HG03520 (cell line): Measurements from ENCODE around the gene CELSR1.
"Not testable (repeated sequence)": the region's sequence is repeated elsewhere in the genome, so short reads cannot be mapped to it uniquely, and the experiment has no call there.

Source experiments
- ATAC-seq: cut with Tn5 transposase; IDR thresholded peaks from one replicate; pipeline ENCODE4 v1.9.1; 2021; ENCODE audit warnings: mild to moderate bottlenecking, moderate library complexity; ENCODE audit not compliant: unreplicated experiment

CELSR1 gene

DNA sequence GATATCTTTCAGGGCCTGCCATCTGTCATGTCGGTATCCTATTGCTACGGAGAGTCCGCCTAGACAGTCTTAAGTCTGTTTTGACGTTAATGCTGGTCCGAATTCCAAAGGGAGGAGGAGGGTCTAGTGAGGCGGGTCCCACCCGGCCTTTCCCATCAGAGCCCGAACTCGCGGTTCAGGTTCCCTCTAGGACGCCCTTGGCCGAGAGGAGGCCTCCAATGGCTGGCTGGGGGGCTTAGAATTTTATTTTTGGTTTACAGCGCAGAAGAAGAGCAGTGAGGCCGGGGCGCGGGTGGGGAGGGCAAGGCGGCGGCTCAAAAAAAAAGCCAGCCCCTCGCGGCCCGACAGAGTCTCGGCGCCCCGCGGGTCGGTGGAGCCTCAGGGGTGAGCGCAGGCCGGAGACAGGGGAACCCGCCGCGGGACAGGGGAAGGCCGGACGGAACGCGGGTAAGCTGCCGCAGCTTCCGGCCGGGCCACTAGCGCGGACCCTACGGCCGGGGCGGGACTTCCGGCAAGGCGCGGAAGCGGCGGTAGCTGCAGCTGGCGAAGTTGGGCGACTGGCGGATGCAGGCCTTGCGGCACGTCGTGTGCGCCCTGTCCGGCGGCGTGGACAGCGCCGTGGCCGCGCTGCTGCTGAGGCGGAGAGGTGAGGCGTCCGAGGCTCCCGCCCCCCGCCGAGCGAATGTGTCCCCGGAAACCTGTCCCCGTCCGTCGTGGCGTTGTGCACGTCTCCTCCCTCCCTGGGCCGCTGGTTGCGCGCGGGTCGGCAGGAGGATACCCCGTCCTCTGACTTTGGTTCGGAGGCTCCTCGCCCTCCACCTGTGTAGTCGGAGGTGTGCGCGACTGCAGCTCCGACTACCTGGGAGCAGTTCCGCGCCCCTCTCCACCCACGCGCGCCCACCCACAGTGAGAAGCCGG is 202.0 kb downstream of the CELSR1 start, which contains the start of gene TRMU:
TRMU (plus strand) TSS at position 514 of the 918 bp plus-strand sequence; CDS start at position 565, 51 bp downstream.
- peak; percentile 65 for ATAC-seq

DNA sequence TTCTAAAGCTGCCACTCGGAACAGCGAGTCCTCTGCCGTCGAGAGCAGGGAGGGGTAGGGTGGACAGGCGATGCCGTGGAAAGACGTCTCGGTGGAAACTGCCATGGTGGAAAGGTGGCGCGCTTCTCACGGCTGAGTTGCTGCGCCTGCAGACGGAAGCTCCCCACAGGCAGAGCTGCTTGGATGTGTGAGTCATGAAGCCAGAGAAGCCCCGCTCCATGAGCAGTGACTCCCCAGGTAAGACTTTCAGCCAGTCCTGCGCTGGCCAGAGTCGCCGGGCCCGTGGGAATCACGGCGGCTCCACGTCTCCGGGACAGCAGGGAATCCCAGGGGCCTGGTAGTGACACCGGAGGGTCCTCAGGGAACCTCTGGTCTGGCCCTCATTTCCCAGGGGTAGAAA is 205.9 kb downstream of the CELSR1 start:
- ATAC-seq = no peak

DNA sequence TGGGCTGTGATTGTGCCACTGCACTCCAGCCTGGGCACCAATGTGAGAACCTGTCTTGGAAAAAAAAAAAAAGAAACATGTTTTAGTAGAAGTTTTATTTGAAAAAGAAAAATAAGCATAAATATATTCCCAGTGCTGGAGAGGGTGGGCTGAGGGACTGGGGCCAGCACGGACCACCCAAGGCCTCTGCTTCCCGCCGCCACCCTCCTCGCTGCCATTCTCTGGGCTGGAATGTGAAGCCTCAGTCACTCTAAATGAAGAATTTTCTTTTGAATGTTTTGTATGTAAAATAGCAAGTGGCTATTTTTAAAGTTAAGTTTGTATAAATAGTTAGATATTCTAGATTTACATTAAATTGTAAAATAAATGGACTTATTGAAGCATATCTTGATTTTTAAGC is 207.0 kb downstream of the CELSR1 start:
- no peak for ATAC-seq

DNA sequence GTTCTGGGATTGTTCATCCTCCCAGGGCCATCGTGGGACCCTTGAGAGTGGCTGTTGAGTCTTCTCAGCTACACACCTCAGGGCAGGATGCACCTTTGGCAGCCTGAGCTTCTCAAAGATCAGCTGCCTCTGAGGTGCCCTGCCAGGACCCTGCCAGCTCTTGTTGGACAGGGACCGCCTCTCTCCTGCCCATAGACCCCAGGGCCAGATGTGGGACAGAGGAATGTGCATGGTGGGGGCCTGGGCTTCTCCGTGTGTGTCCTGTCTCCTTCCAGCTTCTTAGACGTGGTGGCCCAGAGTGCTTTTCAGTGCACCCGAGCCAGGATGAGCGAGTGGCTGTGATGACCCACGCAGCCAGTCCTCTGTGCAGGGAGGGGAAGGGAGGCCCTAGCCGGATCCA is 207.8 kb downstream of the CELSR1 start:
- ATAC-seq = no peak

DNA sequence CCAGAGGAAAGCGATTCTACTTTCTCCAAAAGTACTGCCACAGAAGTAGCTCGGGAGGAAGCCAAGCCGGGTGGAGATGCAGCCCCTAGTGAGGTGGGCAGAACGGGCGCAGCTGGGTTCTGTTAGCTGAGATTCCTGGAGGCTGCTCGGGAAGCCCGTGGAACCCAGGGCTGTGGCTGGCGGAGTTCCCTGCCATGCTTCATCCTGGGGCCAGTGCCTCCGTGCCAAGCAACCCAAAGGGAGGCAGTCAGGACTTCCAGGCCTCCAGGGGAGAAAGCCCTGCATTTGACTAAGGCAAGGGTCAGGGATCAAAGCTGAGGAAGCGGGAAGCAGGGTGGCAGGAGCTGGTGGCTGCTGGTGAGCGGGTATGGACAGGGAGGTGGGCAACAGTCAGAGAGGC is 208.6 kb downstream of the CELSR1 start:
- ATAC-seq = no peak

DNA sequence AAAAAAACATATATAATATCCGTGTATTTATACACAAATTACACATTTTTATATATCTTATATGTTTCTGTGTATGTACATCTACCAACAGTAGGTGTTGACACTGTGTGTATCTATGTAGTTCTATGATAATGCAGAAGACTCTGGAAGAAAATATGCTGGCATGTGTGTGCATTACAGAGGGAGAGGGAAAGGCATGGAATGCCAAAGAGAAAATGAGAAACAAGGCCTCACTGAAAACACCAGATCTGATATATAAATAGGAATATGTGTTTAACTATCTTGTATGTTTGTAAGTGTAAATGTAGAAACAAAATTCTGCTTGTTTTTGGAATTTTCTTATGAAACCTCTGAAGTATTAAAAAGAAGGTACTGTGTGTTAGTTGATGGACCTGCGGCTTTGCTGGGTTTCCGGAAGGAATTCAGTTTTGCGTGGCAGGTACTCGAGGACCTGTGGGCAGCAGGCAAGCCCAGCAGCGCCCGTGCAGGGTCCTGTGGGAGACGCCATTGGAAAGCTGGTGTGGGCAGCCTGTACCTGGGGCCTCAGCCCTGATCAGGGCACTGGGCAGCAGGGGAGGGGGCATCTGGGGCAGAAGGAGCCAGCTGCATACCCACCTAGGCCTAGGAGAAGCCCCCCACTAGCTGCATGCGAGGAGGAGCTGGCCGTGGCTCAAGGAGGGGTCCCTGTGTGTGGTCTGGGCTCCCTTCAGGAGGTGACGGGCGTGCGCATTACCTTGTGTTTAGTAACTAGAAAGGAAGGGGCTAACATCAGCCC is 209.5 kb downstream of the CELSR1 start:
- ATAC-seq = no peak

DNA sequence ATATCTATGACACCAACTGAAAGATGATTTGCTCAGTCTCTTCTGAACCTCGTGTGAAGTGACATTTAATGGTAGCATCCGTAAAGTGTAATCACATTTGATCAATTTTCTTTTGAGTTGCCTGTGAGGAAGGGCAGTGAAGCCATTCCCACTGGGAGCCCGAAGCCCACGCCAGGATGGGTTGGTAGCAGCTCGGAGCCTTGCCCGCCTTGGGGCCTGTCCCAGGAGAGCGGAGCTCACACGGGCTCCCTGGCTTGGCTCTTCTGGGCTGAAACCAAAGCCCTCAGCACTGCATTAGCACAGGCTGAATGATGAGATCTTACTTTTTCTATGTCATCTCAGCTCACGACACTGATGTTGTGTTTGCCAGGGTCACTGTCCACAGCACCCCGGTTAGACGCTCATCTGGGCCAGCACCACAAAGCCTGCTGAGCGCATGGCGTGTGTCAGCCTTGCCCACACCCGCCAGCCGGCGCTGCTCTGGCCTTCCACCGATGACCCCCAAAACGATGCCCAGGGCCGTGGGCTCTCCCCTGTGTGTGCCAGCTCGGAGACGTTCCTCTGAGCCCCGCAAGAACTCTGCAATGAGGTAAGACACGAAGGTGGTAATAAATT is 211.2 kb downstream of the CELSR1 start:
- no peak for ATAC-seq

DNA sequence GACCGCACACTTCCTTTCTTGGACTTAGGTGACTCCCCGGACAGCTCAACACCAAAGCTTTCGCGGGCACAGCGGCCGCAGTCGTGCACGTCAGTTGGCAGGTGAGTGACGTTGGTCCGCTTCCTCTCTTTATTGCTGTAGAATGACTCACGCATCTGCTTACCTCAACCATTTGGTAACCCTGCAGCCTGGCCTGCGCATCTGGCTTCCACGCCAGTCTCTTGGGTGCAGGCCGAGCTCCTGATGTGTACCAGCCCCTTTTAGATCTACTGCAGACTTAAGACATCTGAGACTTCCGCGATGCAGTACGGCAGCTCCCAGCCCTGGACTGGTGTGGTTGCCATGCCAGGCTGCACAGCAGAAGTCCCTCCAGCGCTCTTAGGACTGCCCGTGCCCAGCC is 214.3 kb downstream of the CELSR1 start:
- no peak for ATAC-seq

DNA sequence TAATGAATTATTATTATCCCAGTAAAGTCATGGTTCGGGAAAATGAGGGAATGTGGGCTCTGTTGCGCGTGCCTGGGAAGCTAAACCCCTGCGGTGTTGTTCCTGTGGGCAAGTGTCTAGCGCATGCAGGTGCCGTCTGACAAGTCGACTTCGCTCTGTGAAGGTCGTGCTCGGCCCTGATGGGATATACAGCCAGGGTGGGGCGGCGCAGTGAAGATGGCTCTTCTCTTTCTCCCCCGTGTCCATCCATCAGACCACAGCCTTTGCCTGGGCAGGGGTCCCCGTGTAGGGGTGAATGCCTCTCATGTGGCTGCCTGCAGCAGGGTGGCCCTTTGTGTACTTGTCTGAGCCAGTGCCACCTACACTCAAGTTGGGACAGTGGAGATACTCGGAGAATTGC is 214.7 kb downstream of the CELSR1 start:
- ATAC-seq = no peak

DNA sequence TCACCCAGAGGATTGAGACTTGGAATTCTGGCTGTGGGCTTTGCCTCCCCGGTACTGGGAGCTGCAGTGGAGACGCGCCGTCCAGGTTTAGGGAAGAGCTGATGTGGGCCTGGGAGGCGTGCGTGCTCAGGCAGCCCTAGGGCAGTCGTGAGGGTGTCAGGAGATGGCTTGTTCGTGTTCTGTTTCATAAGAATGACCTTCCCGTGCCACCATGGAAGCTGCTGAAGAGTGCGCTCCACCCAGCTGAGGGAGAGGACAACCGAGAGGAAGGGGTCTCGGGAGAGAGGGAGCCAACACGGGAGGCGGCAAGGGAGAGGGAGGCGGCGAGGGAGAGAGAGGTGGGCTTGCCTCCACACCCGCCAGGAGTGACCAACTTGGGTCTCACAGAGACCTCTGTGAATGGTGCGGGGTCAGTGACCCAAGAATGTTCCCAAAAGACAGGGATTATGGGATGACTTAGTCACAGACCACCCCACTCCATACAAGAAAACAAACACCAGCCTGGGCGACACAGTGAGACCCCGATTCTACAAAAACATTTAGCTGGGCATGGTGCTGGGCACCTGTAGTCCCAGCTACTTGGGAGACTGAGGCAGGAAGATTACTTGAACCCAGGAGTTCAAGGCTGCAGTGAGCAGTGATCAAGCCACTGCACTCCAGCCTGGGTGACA is 216.6 kb downstream of the CELSR1 start:
- ATAC-seq = no peak

DNA sequence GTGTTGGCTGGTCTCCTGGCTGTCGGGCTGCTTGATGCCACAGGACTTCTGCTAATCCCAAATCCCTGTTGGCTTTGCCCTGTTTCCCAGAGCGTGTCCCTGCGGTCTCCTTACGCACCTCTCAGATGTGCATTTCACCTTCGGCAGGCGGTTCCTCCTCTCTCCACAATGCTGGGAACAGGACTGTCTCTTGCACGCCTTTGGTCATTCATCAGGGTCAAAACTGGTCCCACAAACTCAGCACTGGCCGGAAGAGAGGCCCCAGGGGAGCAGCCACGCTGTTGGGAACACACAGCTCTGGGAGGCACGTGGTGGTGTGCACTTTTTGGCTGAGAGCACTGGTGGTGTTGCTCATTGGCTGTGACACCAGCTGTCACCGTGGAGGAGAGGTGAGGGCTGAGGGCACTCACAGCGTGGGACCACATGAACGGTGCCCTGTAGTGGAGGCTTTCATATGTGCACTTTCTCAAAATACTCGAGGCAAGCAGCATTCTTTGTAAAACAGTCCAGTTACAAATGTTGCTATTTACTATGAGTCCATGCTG is 217.2 kb downstream of the CELSR1 start:
- ATAC-seq = no peak

DNA sequence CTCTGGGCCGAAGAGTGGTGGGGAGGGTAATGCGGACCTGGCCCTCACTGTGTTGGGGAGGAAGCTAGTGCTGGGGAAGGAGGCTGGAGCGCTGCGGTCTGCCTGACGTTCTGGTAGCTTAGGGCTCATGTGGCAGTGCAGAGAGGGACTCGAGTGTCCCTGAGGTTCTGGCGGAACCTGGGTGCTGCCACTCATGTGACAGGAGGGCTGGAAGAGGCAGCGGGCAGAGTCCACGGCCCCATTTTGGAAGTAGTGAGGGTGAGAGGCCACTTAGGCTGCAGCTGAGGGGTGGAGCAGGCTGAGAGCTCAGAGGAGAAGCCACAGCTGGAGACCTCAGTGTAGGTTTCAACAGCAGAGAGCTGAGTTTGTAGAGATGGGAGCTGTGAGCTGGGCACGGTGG is 218.1 kb downstream of the CELSR1 start:
- ATAC-seq = no peak

DNA sequence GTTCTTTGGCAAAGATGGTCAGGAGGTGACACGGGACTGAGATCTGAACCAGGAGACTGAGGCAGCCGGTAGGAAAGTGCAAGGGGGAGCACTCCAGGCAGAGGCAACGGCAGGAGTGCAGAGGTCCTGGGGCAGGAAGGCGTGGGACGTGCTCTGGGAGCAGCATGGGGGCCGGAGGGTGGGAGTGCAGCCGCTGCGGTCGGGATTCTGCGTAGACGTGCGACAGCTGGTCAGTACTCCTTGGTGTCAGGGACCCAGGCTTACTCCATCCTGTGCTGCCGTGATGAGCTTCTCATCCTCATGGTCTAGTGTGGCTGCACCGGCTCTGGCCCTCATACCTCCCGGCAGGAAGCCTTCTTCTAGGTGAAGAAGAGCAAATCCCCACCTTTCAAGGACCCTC is 218.8 kb downstream of the CELSR1 start:
- ATAC-seq = no peak

DNA sequence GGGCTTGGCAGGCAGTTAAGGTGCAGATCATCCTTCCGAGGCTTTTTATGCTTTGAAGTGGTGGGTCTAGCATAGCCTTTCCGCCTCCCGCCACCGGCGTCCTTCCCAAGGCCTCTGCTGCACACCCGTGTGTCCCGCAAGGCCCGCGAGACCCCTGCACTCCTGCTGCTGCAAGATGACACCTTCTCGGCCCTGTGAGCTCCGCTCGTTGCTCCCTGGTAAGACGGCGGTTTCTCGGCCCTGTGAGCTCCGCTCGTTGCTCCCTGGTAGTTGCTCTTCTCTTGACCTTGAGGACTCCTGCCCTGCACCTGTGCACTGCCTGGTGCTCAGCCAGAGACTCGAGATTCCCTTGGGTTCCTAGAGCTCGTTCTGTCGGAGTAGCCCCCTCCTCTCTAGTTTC is 219.8 kb downstream of the CELSR1 start:
- ATAC-seq = no peak

DNA sequence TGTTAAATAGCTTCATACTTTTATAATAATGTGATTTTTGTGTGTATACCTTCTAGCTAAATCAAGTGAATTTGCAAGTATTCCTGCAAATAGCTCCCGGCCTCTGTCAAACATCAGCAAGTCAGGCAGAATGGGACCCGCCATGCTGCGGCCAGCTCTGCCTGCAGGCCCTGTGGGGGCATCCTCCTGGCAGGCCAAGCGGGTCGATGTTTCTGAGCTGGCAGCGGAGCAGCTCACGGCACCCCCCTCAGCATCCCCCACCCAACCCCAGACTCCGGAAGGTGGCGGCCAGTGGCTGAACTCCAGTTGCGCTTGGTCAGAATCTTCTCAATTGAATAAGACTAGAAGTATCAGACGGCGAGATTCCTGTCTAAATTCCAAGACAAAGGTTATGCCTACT is 221.4 kb downstream of the CELSR1 start:
- no peak for ATAC-seq

DNA sequence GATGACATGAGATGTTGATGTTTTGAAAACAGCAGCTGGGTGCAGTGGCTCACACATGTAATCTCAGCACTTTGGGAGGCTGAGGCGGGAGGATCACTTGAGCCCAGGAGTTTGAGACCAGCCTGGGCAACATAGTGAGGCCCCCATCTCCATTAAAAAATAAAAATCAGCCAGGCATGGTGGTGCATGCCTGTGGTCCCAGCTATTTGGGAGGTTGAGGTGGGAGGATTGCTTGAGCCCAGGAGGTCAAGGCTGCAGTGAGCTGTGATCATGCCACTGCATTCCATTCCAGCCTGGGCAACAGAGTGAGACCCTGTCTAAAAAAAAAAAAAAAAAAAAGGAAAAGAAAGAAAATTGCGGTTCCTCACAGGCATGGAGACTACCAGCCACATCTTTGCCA is 224.6 kb downstream of the CELSR1 start:
- not testable (repeated sequence) for ATAC-seq

DNA sequence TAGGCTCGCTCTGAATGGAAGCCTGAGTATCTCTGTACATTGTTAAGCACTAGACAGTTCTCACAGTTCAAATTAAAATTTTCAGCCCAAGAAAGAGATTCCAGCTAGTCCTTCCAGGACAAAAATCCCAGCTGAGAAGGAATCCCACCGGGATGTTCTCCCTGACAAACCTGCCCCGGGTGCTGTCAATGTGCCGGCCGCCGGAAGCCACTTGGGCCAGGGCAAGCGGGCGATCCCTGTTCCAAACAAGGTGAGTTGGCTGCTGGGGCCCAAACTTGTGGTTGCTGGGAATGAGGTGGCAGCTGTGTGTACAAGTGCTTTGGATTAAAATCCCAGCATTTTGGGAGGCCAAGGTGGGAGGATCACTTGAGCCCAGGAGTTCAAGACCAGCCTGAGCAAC is 225.4 kb downstream of the CELSR1 start:
- ATAC-seq = no peak
